Forelimb muscle (tissue), 1 donor: ENCODE results near the gene TRIM37. TPM values are rescaled to one million over a fixed set of nuclear protein-coding genes. Genes with fewer than 3 reads are reported as not detected.
"Not testable (repeated sequence)": the region's sequence is repeated elsewhere in the genome, so short reads cannot be mapped to it uniquely, and the experiment has no call there.

ENCODE experiments used
- DNase-seq: peaks from one replicate; pipeline ENCODE4 v3.0.0-alpha.2; 2013; ENCODE audit warnings: low read depth
- polyA plus RNA-seq: library from polyadenylated mRNA; unstranded; fragments of 120-200 nt; gene quantifications from one replicate; pipeline ENCODE4 v1.2.1, GENCODE V29; 2013; ENCODE audit not compliant: insufficient read length

TRIM37 gene
- polyA plus RNA-seq, 1 donor, result 13.7 TPM

DNA sequence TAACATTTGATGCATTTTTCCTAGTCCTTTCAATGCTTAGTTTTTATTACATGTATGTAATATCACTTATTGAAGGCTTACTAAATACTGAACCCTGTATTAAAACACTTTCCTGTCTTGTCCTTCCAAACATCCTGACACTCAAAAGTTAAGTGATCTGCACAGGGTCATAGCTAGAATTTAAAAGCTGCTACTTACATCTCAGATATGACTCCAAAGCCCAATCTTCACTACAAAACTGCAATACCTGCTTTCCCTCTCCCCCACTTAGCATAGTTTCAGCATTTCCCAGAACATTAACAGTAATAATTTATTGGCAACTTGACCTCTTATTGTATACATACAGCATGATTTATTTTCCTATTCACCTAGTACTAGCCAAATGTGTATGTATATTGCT is 4.3 kb upstream of the TRIM37 start:
- no peak for DNase-seq

DNA sequence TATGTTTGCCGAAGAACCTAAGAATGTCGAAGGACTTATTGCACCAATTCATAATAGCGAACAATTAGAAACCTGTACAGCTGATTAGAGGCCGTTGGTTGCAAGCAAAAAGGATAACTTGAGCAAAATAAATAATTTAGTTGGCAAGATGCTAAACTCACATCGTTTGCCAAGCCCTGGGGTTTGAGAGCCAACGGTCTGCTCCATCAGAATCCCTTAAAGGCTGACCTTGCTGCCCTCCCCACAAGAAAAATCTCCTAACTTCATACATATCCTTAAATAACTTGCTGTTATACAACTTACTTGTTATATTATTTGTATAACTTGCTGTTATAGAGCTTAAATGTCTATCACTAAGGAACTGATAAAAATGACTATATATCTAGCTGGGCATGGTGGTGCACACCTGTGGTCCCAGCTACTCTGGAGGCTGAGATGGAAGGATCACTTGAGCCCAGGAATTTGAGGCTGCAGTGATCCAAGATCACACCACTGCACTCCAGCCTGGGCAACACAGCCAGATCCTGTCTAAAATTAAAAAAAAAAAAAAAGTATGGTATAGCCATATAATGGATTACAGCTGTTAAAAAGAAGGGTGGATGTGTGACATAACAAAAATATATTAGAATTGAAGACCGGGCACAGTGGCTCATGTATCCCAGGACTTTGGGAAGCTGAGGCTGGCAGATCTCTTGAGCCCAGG is 1.9 kb upstream of the TRIM37 start:
- DNase-seq, result no peak

DNA sequence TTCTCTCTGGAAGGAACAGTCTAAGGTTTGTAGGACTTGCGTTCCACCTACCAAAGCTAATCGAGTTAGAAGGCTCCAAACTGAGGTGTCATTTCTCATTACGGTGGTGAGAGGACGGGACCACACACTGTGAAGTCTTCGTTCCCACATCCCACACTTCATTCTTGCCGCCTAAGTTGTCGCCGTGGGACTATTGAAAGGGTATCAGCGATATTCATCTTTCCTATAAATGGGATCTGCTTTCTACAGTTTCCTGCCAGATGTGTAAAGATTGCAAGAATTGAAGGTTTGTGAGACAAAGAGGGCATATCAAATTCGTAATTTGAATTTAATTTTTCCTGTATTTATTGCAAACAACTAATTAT is 608 bp upstream of the TRIM37 start:
- DNase-seq, result no peak

DNA sequence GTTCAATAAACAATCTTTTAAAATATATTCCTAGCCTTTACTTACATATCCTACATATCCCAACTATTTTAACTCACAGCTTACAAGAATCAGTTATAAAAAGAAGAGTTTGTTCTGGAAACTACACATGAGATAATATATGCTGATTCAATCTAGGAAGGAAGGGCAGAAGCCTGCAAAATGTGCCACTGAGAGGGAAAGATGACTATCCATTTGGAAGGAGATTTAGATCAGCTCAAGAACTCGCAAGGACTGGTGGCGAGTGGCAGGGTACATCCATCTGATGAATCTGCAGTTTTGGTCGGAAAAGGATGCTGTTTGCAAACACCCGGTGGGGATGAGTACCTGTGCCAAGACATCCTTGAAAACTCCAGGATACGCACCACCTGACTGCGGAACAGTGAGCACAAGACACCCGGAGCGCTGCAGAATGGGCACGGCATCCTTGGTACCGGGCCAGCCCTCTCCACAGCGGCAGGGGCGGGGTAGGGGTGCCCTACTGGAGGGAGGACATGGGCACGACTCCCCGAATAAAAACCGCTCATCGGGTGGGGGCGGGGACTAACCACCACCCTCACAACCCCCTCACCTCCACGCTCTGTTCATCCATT is 723 bp downstream of the TRIM37 start:
- no peak for DNase-seq

DNA sequence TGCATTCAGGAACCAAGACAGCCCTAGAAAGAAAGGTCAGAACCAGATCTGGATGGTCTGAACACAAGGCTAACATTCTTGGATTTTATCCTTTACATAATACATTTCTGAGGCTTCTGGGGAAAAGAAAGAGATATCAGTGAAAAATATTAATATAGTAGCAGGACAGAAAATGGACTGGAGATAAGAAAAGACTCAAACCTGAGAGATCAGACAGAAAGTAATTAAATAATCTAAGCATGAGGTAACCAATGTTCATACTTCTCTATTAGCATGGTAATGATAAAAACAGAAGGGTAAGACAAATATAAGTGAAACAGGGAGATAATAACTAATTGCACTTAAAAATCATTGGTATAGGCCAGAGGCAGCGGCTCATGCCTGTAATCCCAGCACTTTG is 5.5 kb downstream of the TRIM37 start:
- DNase-seq, result no peak

DNA sequence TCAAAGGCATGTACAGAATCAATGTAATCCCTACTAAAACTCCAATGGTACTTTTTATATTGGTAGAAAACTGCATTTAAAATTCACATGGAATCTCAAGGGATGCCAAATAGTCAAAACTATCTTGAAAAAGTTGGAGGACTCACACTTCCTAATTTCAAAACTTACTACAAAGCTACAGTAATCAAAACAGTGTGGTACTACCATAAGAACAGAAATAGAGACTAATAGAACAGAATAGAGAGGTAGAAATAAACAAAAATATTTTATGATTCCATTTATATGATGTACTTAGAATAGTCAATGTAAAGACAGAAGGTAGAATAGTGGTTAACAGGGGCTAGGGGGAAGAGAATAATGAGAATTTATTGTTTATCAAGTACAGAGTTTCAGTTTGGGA is 8.8 kb downstream of the TRIM37 start:
- no peak for DNase-seq

DNA sequence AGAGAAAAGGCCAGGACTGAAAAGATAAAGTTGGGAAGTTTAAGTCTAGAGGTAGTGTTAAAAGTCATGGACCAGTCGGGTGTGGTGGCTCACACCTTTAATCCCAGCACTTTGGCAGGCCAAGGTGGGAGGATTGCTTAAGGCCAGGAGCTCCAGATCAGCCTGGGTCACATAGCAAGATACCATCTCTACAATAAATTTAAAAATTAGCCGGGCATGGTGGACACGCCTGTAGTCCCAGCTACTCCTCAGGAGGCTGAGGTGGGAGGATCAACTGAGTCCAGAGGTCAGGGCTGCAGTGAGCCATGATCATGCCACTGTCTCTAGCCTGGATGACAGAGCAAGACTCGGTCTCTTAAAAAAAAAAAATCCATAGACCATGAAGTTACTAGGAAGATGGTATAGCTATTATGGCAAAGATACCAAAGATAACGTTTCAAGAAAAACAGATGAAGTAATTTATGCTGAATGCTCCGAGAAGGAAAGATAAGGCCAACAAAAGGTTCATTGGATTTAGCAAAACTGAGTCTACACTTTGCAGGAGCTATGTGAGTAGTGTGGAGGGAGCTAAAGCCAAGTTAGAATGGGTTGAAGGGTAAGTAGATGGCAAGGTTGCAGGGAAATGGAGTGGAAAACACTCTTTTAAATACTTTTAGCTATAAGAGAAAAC is 11.7 kb downstream of the TRIM37 start:
- DNase-seq, result no peak

DNA sequence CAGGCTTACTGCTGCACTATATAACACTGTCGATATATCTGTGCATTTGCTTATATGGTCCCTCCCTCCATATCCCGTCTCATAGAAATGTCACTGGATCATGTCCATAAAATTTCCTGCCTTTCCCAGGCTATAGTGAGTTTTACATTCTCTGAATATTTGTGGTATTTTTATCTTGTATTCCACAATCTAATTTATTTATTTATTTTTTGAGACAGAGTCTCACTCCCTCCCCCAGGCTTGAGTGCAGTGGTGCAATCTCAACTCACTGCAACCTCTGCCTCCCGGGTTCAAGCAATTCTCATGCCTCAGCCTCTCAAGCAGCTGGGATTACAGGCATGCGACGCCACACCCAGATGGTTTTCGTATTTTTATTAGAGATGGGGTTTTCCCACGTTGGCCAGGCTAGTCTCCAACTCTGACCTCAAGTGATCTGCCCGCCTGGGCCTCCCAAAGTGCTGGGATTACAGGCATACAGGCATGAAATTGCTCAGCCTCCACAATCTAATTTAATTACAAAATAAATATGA is 12.9 kb downstream of the TRIM37 start:
- no peak for DNase-seq

DNA sequence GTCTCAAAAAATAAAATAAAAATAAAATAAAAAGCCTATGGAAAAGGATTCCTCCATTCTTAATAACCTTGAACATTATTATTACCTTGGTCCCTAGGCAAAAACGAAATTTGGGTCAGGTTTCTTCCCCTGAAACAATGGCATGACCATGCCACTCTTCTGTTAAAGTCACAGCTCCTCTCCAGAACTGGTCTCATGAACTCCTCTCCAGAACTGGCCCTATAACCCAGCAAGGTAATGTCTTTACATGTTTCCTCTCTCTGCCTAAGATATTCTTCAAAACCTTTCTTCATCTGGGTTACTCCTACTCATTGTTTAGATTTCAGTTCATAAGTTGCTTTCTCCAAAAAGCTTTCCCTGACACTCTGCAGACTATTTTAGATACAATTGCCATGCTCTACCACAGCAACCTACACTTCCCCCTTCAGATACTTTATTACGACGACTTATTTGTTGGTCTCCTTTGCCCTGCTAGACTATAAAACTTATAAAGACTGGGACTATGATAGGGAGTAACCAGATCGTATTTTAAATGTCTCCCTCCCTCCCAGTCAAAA is 13.5 kb downstream of the TRIM37 start:
- DNase-seq, result no peak

DNA sequence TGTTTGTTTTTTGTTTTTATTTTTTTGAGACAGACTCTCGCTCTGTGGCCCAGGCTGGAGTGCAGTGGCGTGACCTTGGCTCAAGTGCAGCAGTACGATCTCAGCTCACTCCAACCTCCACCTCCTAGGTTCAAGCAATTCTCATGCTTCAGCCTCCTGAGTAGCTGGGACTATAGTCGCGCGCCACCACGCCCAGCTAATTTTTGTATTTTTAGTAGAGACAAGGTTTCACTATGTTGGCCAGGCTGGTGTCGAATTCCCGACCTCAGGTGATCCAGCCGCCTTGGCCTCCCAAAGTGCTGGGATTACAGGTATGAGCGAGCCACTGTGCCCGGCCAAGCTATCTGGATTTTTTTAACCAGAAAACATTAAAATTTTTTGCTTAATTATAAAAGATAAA is 16.1 kb downstream of the TRIM37 start:
- DNase-seq, result not testable (repeated sequence)

DNA sequence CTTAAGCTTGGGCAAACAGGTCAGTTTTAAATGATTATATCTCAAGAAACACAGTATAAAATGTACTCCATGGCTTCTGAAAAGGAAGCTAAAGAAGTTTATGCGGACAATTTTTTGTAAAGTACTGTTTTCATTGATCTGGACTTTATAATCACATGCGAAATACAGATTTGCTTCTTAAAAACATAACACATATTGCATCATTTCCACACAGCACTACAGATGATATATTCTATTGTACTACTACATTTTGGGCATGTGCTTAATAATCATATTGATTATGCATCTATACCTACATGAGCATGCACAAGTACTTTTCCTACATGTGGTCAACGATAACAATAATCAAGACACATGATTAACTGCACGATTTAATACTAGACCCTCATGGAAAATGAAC is 22.5 kb downstream of the TRIM37 start:
- no peak for DNase-seq

DNA sequence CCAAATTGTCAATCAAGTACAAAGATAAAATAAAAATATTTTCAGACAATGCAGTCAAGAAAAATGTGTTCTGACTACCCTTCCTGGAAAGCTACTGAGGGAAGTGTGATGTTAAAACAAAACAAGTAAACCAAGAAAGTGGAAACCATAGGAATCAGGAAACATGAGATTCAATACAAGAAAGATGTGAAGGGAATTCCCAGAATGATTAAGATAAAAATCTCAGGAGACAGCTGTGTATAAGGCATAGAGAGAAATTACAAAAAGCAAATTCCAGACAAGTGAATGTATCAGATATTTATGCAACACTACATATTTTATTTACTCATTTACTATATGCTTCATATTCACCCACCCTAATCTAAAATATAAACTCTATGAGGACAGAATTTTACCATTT is 32.2 kb downstream of the TRIM37 start:
- DNase-seq, result no peak

DNA sequence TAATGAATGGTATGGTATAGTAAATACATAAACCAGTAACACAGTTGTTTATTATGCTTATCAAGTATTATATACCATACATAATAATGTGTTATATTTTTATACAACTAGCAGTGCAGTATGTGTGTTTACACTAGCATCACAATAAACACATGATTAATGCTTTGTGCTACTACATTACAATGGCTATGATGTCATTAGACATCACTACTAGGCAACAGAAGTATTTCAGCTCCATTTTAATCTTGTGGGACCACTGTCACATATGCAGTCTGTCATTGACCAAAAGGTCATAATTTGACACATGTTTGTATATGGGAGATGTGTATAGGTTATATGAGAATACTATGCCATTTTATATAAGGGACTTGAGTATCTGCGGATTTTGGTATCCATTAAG is 32.7 kb downstream of the TRIM37 start:
- no peak for DNase-seq

DNA sequence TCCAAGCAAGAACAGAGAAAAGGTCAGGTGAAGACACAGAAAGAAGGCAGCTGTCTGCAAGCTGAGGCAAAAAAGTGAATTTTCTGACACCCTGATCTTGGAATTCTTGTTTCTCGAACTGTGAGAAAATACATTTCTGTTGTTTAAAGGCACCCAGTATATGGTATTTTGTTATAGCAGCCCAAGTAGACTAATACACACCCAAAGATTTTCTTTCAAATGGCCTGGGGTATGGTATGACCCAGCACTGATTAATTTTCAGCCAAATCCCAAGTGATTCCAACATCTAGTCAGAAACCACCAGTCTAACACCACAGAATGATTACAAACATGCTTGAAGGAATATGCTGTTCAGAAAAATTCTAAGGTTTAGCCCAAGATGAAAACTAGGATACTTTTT is 36.8 kb downstream of the TRIM37 start:
- no peak for DNase-seq

DNA sequence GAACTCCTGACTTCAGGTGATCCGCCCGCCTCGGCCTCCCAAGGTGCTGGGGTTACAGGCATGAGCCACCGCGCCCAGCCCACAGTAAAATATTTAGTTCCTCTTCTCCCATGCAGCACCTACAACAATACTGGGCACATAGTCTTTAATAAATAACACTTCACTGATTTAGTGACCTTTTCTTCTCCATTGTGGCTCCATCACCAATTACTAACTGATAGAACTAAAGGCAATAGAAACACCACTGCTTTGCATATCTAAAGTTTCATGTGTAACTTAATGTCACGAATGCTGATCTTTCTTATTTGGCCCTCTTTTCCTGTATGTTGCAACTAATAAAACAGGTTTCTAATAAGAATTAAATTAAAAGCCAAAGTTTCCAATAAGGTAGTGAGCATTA is 38.9 kb downstream of the TRIM37 start:
- no peak for DNase-seq

DNA sequence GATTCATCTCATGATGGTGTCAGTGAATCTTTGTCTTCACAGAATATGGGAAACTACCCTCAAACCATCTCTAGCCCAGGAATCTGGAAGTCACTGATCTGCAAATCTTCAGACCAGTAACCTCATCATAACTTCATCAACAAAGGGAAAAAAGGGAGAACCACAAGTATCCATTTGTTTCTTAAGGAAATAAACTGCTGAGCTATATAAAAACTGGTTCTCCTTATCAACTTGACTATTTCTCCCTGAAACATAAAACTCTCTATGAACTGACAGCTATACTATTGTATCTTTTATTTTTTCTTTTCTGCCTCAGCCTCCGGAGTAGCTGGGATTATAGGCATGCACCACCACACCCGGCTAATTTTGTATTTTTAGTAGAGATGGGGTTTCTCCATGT is 39.3 kb downstream of the TRIM37 start:
- no peak for DNase-seq

DNA sequence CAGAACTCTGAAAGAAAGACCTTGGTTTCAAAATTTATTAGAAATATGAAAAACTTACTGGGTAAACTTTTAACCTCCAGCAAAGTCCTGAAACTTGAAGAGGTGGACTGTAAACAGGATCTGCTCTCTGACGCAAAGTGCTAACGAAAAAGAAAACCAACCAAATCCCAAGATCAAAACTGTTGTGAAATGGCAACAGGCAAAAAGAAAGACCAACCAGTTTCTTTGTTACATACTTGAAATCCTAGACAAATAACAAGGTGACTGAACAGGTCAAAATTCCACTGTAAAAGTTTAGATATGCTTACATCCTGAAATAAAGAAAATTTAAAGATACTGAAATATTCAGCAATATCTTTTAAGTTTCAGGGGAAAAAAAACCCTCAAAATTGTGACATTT is 44.2 kb downstream of the TRIM37 start:
- DNase-seq, result no peak

DNA sequence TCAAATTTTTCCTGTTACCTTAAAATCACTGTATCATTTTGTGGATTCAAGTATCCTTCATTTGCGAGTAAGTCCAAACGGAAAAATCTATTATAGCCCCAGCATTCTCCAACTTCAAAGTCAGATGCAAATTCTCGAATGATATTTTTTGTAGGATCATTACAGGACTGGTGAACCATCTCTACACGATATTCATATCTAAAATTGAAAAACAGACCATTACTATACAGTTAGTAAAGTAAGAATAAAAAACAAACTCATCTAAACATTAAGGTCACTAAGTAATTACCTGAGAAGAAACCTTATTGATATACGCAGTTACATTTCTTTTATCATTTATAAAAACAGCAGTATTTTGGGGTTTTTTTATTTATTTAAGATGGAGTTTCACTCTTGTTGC is 49.8 kb downstream of the TRIM37 start:
- no peak for DNase-seq

DNA sequence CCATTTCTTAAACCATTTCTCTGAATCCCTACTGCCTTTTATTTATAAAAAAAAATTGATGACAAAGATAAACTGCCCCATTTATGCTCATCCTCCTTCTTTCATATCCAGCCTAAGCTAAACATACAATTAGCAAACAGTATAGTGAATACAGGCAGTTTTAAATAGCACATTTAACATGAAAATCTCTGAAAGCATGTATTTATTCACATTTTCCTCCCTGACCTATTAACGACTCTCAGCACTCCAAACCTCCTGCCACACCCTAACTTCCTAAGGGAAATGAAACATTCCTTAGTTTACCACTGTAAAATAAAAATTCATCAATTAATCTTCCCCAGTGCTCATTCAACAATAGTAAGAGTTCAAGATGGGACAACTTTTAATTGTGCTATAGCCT is 56.9 kb downstream of the TRIM37 start:
- DNase-seq, result no peak

DNA sequence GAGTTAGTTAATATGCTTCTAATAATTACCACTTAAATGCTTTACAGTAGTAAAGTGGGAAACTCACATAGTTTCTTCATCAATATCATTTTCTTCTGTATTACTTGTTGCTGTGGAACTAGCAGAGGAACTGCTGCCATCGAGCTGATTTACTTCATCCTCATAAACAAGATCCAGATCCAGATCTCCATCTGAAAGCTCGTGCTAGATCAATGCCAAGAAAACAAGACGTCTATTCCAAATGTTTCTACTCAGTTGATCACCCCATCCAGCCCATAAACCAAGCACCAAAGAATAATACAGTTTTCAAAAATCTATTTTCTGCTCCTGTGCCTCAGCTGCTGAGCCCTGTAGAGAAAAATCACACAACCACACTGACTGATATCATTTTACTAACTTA is 59.1 kb downstream of the TRIM37 start:
- no peak for DNase-seq

DNA sequence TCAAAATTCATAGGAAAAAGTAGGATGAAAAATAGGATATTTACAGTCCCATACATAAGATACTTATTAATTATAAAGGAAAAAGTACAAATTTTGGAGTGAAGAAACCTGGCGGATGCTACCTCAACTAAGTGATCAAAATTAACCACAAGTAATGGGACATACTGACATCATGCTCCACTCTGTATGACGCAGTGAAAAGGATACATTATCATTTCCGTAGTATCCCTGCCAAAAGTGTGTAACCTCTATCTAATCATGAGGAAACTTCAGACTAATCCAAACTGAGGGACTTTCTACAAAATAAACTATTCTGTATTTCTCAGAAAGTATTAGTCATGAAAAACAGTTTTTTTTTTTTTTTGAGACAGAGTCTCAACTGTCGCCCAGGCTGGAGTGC is 60.5 kb downstream of the TRIM37 start:
- DNase-seq, result no peak

DNA sequence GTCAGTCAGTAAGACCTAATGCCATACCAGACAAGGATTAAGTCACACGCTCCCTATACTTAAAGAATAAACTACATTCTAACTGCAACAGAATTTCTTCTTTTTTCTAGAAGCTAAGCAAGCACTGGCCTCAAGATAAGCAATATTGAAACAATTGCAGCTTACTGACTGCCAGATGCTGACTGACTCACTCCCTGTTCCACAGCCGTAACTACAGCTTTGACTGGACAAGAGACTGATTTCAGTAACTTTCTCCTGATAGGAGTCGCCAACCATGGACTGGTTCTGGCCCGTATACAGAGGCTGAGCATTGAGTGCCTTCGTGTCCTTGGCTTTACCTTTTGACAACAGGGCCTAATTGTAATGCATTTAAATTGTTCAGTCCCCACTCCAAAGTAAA is 67.9 kb downstream of the TRIM37 start:
- DNase-seq, result no peak

DNA sequence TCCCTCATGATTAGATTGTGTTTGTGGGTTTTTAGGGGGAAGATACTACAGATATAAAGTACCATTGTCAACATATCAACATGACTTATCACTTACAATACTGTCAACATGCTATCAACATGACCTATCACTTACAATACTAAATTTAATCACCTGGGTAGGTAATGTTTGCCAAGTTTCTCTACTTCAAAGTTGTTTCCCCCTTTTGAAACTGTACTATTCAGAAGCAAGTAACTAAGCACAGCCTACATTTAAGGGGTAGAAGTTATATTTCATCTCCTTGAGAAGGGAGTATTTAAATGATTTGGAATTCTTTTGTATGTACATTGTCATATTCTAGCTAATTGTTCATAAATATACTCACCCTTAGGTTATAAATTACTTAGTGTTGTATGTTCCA is 68.7 kb downstream of the TRIM37 start:
- DNase-seq, result no peak
